HFF-Myc (cell line): ENCODE data around the gene SNCAIP.
A peak's percentile ranks its signal among the peaks of the same experiment; 100 is the strongest.

Experiments used
- DNase-seq: peaks from one replicate; pipeline ENCODE4 v3.0.0-alpha.2; 2011; ENCODE audit warnings: low read depth; ENCODE audit errors: extremely low read depth
- H3K4me3 ChIP-seq: replicated peaks from 2 replicates; pipeline ENCODE4 v1.5.1; 2011; ENCODE audit warnings: low read depth, mild to moderate bottlenecking, control low read depth, low read length
- TF ChIP-seq, protein P1 (sequence below): IDR thresholded peaks from 2 replicates; pipeline ENCODE4 v1.5.1; 2012; ENCODE audit warnings: mild to moderate bottlenecking, low read depth, low read length, control low read depth; ENCODE audit errors: missing control alignments

The SNCAIP gene

DNA sequence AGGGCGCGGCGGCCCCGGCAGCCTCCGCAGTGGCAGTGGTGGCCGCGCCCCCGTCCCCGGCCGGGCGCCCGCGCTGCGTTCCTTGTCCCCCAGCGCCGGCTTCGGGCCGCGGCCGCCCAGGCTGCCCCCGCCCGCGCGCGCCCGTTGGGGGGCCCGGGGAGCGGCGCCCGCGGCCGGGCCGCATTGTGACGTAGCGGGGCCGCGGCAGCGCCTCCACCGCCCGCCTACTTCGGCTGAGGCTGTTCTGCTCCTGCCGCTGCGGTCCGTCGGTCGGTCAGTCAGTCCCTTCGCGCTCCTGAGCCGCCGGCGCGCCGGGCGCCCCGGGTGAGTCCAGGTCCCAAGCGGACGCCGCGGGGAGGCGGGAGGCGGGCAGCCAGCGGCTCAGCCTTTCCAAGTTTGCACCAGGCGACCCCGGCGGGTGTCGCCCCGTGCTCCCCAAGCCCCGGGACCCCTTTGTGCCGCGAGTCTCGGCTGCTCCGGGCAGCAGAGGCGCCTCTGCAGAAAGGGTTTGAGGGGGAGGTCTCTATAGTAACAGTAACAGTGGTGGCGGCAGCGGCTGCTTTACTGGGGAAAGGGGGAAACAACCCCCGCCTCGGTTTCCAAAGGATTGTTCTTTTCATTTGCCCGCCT lies at the start of gene SNCAIP:
Gene SNCAIP (plus strand): TSS at position 277 of the 630 bp plus-strand sequence. CDS start 78,898 bp downstream, outside the sequence.
- peak within 1 kb of the TSS; percentile 57 for H3K4me3 ChIP-seq
- no peak for DNase-seq
- TF ChIP-seq, protein P1, sequence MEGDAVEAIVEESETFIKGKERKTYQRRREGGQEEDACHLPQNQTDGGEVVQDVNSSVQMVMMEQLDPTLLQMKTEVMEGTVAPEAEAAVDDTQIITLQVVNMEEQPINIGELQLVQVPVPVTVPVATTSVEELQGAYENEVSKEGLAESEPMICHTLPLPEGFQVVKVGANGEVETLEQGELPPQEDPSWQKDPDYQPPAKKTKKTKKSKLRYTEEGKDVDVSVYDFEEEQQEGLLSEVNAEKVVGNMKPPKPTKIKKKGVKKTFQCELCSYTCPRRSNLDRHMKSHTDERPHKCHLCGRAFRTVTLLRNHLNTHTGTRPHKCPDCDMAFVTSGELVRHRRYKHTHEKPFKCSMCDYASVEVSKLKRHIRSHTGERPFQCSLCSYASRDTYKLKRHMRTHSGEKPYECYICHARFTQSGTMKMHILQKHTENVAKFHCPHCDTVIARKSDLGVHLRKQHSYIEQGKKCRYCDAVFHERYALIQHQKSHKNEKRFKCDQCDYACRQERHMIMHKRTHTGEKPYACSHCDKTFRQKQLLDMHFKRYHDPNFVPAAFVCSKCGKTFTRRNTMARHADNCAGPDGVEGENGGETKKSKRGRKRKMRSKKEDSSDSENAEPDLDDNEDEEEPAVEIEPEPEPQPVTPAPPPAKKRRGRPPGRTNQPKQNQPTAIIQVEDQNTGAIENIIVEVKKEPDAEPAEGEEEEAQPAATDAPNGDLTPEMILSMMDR, result no peak

DNA sequence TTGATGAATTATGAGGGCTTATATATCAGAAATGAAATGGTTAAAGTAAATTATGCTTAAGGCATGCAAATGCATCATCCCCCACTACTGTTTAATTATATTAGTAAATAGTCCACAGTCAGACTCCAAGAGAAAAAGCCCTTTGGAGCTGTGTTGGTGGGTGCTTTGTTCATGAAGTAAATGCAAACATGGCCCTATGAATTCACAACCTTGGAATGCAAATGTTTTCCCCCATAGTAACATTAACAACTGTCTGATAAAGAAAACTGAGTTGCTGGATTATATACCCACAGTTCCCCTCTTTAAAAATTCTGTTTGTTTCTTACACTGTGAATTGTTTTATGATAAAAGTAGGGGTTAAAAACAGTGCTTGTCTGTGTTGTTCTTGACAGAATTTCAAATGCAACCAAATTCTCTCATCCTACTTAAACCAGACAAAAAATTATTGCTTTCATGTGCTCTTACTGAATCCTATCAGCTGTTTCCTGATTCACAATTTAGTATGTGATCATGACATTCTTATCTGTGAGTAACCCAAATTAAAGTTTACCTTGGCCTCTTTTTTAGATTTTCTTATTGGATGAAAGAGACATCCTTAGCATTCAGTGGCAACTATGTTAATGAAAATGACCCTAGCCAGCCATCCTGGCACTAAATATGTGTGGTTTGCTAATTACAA lies 48.5 kb upstream of the SNCAIP start:
- DNase-seq, result no peak

DNA sequence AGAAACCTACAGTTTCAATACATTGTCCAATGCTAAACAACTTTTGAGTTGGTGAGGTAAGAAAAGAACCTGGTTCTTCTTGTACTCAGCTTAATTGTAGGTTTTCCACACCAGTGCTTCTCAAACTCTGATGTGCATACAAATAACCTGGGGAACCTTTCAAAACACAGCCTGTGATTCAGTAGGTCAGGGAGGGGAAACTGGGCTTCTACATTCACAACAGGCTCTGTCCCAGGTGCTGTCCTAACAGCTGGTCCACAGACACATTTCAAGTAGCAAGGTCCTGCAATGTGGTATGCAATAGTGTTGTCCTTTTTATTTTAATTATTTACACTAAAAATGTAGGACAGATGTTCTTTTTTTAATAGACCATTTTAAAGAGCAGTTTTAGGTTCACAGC lies 47.4 kb upstream of the SNCAIP start:
- H3K4me3 ChIP-seq, result no peak overlapping the region
- no peak for DNase-seq
- TF ChIP-seq, protein P1, result no peak

More for the DNA sequence above, 48.5 kb upstream of the SNCAIP start:
- TF ChIP-seq, protein P1, result no peak
- no peak overlapping the region for H3K4me3 ChIP-seq

DNA sequence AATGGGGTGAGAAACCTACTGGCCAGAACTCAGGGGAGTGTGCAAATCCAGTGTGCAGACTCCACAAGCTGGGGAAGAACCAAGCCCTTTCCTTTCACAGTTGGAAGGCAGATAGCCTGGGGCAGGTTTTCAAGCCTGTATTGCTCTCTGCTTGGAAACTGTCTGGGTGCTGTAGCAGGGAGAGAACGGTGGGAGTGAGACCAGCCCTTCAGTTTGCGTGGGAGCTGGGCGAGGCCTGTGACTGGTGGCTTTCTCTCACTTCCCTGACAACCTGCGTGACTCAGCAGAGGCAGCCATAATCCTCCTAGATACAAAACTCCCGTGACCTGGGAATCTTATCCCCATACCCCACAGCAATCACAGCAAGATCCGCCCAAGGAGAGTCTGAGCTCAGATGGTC lies 44.9 kb upstream of the SNCAIP start:
- no peak overlapping the region for H3K4me3 ChIP-seq
- TF ChIP-seq, protein P1, result no peak
- DNase-seq, result no peak

DNA sequence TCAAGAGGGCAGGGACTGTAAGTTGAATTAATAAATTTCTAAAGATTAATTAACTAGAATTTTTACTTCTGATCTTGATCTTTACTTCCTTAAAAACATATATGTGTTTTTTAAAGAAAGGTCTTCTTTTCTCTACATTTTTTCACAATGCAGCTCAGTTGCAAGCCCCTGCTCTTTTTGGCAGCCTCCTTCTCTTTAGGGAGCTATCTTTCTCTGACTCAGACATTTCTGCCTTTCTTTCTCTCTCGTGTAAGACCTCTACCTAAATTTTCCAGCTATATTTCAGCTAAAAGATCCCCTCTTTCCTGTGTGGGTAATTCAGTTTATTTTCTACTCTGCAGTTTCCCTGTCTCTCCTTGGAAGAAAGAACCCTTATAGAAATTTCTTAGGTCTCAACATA lies 38.3 kb upstream of the SNCAIP start:
- no peak overlapping the region for H3K4me3 ChIP-seq
- TF ChIP-seq, protein P1, result no peak
- DNase-seq, result no peak

DNA sequence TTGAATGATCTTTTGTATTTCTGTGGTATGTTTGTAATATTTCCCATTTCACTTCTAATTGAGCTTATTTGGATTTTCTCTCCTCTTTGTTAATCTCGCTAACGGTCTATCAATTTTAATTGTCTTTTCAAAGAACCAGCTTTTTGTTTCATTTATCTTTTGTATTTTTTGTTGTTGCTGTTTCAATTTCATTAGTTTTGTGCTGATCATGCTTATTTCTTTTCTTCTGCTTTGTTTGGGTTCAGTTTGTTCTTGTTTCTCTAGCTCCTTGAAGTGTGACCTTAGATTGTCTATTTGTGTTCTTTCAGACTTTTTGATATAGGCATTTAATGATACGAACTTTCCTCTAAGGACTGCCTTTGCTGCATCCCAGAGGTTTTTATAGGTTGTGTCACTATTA lies 28.4 kb upstream of the SNCAIP start:
- H3K4me3 ChIP-seq, result no peak overlapping the region
- TF ChIP-seq, protein P1, result no peak
- no peak for DNase-seq
